Measurements from ENCODE around the gene ARFGEF3. TPM values are rescaled to one million over a fixed set of nuclear protein-coding genes. Genes with fewer than 3 reads are reported as not detected.

Gene ARFGEF3
- total and polyA plus RNA-seq, 10 of the 15 experiments (the other 5 are each of a cell fraction or from before 2014, with no cell fraction given): under 0.01 to 0.08 (median 0.02) TPM; not detected in 1

DNA sequence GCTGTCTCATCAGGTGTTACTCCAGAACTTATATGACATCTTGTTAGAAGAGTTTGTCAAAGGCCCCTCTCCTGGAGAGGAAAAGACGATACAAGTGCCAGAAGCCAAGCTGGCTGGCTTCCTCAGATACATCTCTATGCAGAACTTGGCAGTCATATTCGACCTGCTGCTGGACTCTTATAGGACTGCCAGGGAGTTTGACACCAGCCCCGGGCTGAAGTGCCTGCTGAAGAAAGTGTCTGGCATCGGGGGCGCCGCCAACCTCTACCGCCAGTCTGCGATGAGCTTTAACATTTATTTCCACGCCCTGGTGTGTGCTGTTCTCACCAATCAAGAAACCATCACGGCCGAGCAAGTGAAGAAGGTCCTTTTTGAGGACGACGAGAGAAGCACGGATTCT, 172.3 kb downstream of the ARFGEF3 start:
- CTCF ChIA-PET: no interaction called here
- no peak overlapping the region for H3K4me2 ChIP-seq (ENCODE audit: control insufficient read depth, insufficient read depth)
- H2AFZ ChIP-seq (ENCODE audit: control insufficient read depth, low read depth, low read length): no peak overlapping the region
- 61% methylated on average over 14 of the region's 14 CpGs for WGBS (ENCODE audit: insufficient coverage, insufficient replicate concordance, low lambda C conversion rate, missing lambda C conversion rate)
- POLR2A ChIA-PET: no interaction called here
- no peak for DNase-seq (ENCODE audit: low read depth, low spot score)
- SMC1A ChIA-PET (ENCODE audit: uncharacterized antibody, unreplicated experiment): no interaction called here
- no peaks in the 10 kb centered on the region for H3K9me3 ChIP-seq (replicated peaks; ENCODE audit: control insufficient read depth, insufficient read depth, low read length)
- BruUV-seq (replicated peaks): no TSS peak
- ATAC-seq: no peak
- no peaks in the 10 kb centered on the region for H3K4me1 ChIP-seq (ENCODE audit: control insufficient read depth, insufficient read depth, low read length)
- no peak for FAIRE-seq
- in situ Hi-C loops (cut with MboI) (no loop called here), intact Hi-C loops (cut with micrococcal nuclease; ENCODE audit: unreplicated experiment) (no loop called here)
- peaks cover 2 to 3% of the 10 kb centered on the region in 2 experiments for H3K27me3 ChIP-seq (replicated peaks in 1 of 2; ENCODE audit: control insufficient read depth in 2 of 2, insufficient read depth in 2 of 2, low read length in 1 of 2)
- no peak overlapping the region for H3K4me3 ChIP-seq
- H4K20me1 ChIP-seq (ENCODE audit: control insufficient read depth, insufficient read depth): no peaks in the 10 kb centered on the region
- H3K9ac ChIP-seq (ENCODE audit: control insufficient read depth, insufficient read depth, low read length): no peak overlapping the region
- RAD21 ChIA-PET (ENCODE audit: unreplicated experiment): no interaction called here
- no peak overlapping the region for H3K27ac ChIP-seq (ENCODE audit: control insufficient read depth, insufficient read depth)
- no peaks in the 10 kb centered on the region for H3K79me2 ChIP-seq (ENCODE audit: control insufficient read depth, insufficient read depth, low read length)
- H3K36me3 ChIP-seq (ENCODE audit: control insufficient read depth in 2 of 2, insufficient read depth in 2 of 2, low read length in 1 of 2): no peaks in the 10 kb centered on the region
- TF ChIP-seq MYC (IDR thresholded peaks at IDR 0.05; ENCODE audit: insufficient read depth, insufficient read length, insufficient replicate concordance, low read length, severe bottlenecking) (no peak), POU2F2 (IDR thresholded peaks at IDR 0.05; ENCODE audit: borderline replicate concordance, low read depth, low read length) (no peak), CHD1 (IDR thresholded peaks at IDR 0.05; ENCODE audit: low read depth, low read length) (no peak), SMAD1 (IDR thresholded peaks at IDR 0.05; ENCODE audit: low read depth, partially characterized antibody) (no peak), BACH1 (IDR thresholded peaks at IDR 0.05; ENCODE audit: borderline replicate concordance) (no peak), TARDBP (IDR thresholded peaks at IDR 0.05; ENCODE audit: borderline replicate concordance) (no peak), NFIC (IDR thresholded peaks at IDR 0.05; ENCODE audit: low read depth, low read length) (no peak), ZBED1 (IDR thresholded peaks at IDR 0.05; ENCODE audit: borderline replicate concordance) (no peak), NR2C2 (IDR thresholded peaks at IDR 0.05; ENCODE audit: borderline replicate concordance, control insufficient read depth, insufficient read length, low read depth) (no peak), ATF7 (IDR thresholded peaks at IDR 0.05; ENCODE audit: low read depth) (no peak), RBBP5 (conservative IDR thresholded peaks at IDR 0.05) (no peak), CBFB (IDR thresholded peaks at IDR 0.05; ENCODE audit: low read depth) (no peak), MEF2B (IDR thresholded peaks at IDR 0.05; ENCODE audit: partially characterized antibody, poor library complexity, severe bottlenecking) (no peak), IKZF2 (IDR thresholded peaks at IDR 0.05) (no peak), MYB (IDR thresholded peaks at IDR 0.05; ENCODE audit: borderline replicate concordance, low read depth, low read length) (no peak)
- TF ChIP-seq, protein P1, sequence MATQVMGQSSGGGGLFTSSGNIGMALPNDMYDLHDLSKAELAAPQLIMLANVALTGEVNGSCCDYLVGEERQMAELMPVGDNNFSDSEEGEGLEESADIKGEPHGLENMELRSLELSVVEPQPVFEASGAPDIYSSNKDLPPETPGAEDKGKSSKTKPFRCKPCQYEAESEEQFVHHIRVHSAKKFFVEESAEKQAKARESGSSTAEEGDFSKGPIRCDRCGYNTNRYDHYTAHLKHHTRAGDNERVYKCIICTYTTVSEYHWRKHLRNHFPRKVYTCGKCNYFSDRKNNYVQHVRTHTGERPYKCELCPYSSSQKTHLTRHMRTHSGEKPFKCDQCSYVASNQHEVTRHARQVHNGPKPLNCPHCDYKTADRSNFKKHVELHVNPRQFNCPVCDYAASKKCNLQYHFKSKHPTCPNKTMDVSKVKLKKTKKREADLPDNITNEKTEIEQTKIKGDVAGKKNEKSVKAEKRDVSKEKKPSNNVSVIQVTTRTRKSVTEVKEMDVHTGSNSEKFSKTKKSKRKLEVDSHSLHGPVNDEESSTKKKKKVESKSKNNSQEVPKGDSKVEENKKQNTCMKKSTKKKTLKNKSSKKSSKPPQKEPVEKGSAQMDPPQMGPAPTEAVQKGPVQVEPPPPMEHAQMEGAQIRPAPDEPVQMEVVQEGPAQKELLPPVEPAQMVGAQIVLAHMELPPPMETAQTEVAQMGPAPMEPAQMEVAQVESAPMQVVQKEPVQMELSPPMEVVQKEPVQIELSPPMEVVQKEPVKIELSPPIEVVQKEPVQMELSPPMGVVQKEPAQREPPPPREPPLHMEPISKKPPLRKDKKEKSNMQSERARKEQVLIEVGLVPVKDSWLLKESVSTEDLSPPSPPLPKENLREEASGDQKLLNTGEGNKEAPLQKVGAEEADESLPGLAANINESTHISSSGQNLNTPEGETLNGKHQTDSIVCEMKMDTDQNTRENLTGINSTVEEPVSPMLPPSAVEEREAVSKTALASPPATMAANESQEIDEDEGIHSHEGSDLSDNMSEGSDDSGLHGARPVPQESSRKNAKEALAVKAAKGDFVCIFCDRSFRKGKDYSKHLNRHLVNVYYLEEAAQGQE (IDR thresholded peaks at IDR 0.05; ENCODE audit: low read depth, low read length): no peak
- TF ChIP-seq, protein P2, sequence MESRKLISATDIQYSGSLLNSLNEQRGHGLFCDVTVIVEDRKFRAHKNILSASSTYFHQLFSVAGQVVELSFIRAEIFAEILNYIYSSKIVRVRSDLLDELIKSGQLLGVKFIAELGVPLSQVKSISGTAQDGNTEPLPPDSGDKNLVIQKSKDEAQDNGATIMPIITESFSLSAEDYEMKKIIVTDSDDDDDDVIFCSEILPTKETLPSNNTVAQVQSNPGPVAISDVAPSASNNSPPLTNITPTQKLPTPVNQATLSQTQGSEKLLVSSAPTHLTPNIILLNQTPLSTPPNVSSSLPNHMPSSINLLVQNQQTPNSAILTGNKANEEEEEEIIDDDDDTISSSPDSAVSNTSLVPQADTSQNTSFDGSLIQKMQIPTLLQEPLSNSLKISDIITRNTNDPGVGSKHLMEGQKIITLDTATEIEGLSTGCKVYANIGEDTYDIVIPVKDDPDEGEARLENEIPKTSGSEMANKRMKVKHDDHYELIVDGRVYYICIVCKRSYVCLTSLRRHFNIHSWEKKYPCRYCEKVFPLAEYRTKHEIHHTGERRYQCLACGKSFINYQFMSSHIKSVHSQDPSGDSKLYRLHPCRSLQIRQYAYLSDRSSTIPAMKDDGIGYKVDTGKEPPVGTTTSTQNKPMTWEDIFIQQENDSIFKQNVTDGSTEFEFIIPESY (IDR thresholded peaks at IDR 0.05): no peak
- TF ChIP-seq, protein P3, sequence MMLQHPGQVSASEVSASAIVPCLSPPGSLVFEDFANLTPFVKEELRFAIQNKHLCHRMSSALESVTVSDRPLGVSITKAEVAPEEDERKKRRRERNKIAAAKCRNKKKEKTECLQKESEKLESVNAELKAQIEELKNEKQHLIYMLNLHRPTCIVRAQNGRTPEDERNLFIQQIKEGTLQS (IDR thresholded peaks at IDR 0.05; ENCODE audit: borderline replicate concordance, extremely low read depth, low read depth, low read length): no peak
- TF ChIP-seq, protein P4, sequence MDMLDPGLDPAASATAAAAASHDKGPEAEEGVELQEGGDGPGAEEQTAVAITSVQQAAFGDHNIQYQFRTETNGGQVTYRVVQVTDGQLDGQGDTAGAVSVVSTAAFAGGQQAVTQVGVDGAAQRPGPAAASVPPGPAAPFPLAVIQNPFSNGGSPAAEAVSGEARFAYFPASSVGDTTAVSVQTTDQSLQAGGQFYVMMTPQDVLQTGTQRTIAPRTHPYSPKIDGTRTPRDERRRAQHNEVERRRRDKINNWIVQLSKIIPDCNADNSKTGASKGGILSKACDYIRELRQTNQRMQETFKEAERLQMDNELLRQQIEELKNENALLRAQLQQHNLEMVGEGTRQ (IDR thresholded peaks at IDR 0.05; ENCODE audit: borderline replicate concordance, low read depth, low read length): no peak

All from GM12878 (cell line).